WERI-Rb-1 (cell line): ENCODE data around the gene CLDN22.

ENCODE experiments used
- DNase-seq: peaks from one replicate; pipeline ENCODE4 v3.0.0-alpha.2; 2020
- H3K27ac ChIP-seq: fragments of 250-450 bp; sonication (Bioruptor Pico); 2 replicates; pipeline ENCODE4 v1.5.1; 2020; ENCODE audit warnings: mild to moderate bottlenecking, moderate library complexity
- H3K27me3 ChIP-seq: fragments of 250-450 bp; sonication (Bioruptor Pico); 2 replicates; pipeline ENCODE4 v1.5.1; 2021; ENCODE audit warnings: mild to moderate bottlenecking, low read depth, moderate library complexity; ENCODE audit not compliant: insufficient read depth, severe bottlenecking
- H3K36me3 ChIP-seq: fragments of 250-450 bp; sonication (Bioruptor Pico); 2 replicates; pipeline ENCODE4 v1.5.1; 2020; ENCODE audit warnings: mild to moderate bottlenecking, moderate library complexity
- H3K4me3 ChIP-seq: 2 replicates; pipeline ENCODE4 v1.5.1; 2011; ENCODE audit warnings: low read depth, mild to moderate bottlenecking, control low read depth, low read length
- H3K9me3 ChIP-seq: fragments of 250-450 bp; sonication (Bioruptor Pico); 2 replicates; pipeline ENCODE4 v1.5.1; 2021; ENCODE audit warnings: mild to moderate bottlenecking, moderate library complexity; ENCODE audit not compliant: severe bottlenecking
- TF ChIP-seq, protein P1 (sequence below): IDR thresholded peaks from 2 replicates; pipeline ENCODE4 v1.5.1; 2011; ENCODE audit warnings: low read depth, mild to moderate bottlenecking, control low read depth, inconsistent platforms, low read length

The CLDN22 gene

DNA sequence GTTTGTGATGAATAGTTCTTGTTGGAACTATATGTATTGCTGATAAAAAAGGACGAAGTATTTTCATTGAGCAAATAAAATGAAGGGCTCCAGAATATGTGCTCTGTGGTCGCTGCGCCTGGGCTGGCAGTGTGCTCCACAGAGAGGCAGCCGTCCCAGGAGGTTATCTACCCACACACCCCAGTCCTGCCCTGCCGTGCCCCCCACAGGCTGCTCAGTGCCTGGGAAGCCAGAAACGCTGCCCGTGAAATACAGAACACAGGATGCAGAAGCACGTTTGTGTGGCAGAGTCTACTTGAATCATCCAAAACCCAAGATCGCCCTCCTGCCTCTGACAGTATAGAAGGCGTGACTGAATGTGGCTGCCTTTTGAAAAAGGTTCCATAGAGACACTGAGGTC, 1.4 kb downstream of the CLDN22 start:
- no peak overlapping the region for H3K4me3 ChIP-seq
- no peak for DNase-seq
- no peaks in the 10 kb centered on the region for H3K27me3 ChIP-seq
- no peak overlapping the region for H3K27ac ChIP-seq
- TF ChIP-seq, protein P1, sequence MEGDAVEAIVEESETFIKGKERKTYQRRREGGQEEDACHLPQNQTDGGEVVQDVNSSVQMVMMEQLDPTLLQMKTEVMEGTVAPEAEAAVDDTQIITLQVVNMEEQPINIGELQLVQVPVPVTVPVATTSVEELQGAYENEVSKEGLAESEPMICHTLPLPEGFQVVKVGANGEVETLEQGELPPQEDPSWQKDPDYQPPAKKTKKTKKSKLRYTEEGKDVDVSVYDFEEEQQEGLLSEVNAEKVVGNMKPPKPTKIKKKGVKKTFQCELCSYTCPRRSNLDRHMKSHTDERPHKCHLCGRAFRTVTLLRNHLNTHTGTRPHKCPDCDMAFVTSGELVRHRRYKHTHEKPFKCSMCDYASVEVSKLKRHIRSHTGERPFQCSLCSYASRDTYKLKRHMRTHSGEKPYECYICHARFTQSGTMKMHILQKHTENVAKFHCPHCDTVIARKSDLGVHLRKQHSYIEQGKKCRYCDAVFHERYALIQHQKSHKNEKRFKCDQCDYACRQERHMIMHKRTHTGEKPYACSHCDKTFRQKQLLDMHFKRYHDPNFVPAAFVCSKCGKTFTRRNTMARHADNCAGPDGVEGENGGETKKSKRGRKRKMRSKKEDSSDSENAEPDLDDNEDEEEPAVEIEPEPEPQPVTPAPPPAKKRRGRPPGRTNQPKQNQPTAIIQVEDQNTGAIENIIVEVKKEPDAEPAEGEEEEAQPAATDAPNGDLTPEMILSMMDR, result no peak
- H3K9me3 ChIP-seq, result no peaks in the 10 kb centered on the region
- H3K36me3 ChIP-seq, result no peaks in the 10 kb centered on the region

DNA sequence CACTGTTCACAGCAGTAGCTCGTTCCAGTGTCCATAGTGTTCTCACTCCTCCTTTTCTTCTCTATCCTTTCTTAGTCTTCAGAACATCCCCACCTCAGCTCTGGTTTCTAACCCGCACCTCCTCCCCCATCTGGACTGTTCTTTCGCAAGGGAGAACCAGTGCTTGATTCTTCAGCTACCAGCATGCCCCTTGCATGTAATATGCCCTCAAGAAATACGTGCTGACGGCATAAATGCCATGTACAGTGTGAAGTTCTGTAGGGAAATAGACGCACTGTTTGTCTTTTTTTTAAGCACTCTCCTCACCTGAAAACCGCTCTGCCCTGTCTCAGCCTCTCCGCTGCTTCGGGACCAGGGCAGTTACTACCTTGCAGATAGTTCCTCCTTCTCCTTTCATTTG, 5.3 kb downstream of the CLDN22 start:
- no peaks in the 10 kb centered on the region; the same call in 1 of the 2 replicates for H3K36me3 ChIP-seq
- H3K9me3 ChIP-seq, result no peaks in the 10 kb centered on the region
- DNase-seq, result no peak
- no peaks in the 10 kb centered on the region for H3K27me3 ChIP-seq
- no peak overlapping the region for H3K27ac ChIP-seq
- TF ChIP-seq, protein P1, result no peak
- H3K4me3 ChIP-seq, result no peak overlapping the region

DNA sequence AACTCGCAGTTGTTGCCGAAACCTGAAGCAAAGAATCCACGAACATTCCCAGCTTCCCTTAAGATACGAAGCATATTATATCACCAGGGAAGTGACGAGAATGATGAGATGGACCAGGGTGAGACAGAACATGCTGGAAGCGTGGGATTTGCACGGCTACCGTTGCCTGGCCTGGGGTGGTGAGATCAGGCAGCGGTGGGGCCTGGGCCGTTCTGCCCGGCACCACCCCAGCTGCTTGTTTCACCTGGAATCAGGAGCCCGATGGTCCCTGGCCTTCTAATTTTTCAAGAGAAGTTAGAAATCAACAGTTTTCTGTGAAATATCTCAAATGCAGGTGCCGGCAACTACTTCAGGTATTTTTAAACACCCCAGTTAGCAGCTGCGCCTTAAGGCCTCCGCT, 5.7 kb downstream of the CLDN22 start:
- no peak overlapping the region for H3K4me3 ChIP-seq
- H3K9me3 ChIP-seq, result no peaks in the 10 kb centered on the region
- no peaks in the 10 kb centered on the region; the same call in 1 of the 2 replicates for H3K36me3 ChIP-seq
- DNase-seq, result no peak
- H3K27me3 ChIP-seq, result no peaks in the 10 kb centered on the region
- TF ChIP-seq, protein P1, result no peak
- H3K27ac ChIP-seq, result no peak overlapping the region

DNA sequence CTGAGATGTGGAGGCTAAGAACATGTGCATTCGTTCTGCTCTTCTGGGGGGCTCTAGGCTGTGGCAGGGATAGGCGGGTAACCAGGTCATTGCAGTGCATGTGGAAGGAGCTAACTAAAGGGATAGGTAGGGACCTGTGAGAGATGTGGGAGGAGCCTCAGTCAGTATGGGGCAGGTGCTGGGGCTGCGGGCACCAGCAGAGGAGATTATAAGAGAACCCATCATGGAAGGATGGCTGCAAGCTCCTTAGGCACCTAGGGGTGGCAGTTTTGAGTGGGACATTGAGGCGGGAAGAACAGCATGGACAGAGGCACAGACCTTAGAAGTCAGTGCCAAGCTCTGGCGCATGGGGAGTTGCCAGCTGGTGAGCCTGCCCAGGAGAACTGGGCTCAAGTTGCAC, 7.2 kb downstream of the CLDN22 start:
- no peak for DNase-seq
- H3K9me3 ChIP-seq, result no peaks in the 10 kb centered on the region
- H3K4me3 ChIP-seq, result no peak overlapping the region
- H3K27ac ChIP-seq, result no peak overlapping the region
- no peaks in the 10 kb centered on the region; the same call in 1 of the 2 replicates for H3K36me3 ChIP-seq
- TF ChIP-seq, protein P1, result no peak
- no peaks in the 10 kb centered on the region for H3K27me3 ChIP-seq

DNA sequence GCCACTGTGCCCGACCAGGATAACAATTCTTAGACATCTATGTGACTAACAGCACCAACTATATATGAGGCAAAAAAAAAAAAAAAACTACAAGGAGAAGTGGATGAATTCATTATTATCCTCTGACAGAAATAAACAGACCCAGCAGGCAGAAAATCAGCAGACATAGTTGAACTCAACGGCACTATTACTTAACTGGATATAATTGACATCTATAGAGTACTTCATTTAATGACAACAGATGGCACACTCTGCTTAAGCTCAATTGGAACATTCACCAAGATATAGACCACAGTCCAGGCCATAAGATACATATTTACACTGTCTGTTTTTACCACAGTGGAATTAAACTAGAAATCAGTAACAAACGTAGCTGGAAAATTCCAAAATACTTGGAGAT, 13.3 kb downstream of the CLDN22 start:
- no peak for DNase-seq
- H3K27ac ChIP-seq, result no peak overlapping the region
- TF ChIP-seq, protein P1, result no peak
- no peaks in the 10 kb centered on the region for H3K9me3 ChIP-seq
- H3K36me3 ChIP-seq, result no peaks in the 10 kb centered on the region
- H3K4me3 ChIP-seq, result no peak overlapping the region
- no peaks in the 10 kb centered on the region for H3K27me3 ChIP-seq

DNA sequence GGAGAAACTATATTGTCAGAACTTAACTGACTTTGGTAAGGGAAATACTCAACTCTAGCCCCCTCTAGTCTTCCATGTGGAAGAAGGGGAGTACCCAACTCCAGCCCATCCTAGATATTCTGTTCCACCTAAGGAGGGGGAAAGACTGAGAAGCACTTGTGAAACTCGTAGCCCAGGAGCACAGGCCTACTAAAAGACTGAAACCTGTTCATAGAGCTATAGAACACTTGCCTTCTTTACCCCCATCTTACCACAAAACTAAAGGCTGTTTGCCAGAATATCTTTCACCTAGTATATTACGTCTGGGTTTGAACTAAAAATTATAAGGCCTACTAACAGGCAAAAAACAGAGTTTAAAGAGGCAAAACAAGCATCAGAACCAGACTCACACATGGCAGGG, 15.5 kb downstream of the CLDN22 start:
- TF ChIP-seq, protein P1, result no peak
- no peaks in the 10 kb centered on the region for H3K9me3 ChIP-seq
- H3K36me3 ChIP-seq, result no peaks in the 10 kb centered on the region
- H3K27me3 ChIP-seq, result no peaks in the 10 kb centered on the region
- no peak for DNase-seq
- H3K4me3 ChIP-seq, result no peak overlapping the region
- no peak overlapping the region for H3K27ac ChIP-seq
